CD4-positive, alpha-beta T cell treated with Interleukin-15 for 1 hour (primary cell): ENCODE results near the gene OR4D11.
"Not testable (repeated sequence)": the region's sequence is repeated elsewhere in the genome, so short reads cannot be mapped to it uniquely, and the experiment has no call there.

Source experiments
- DNase-seq: peaks from one replicate; pipeline ENCODE4 v3.0.0-alpha.2; 2020

The OR4D11 gene

GRCh38 chr11:59503276-59503675 lies at the start of gene OR4D11:
TSS of gene OR4D11 (plus strand) at chr11:59503576. CDS start at chr11:59503576, 0 bp downstream.
- DNase-seq, result no peak

- DNase-seq, result no peak
Observed at GRCh38 chr11:59456661-59457060, 46.7 kb upstream of the OR4D11 start, which contains the start of gene OR4D6. TSS of gene OR4D6 (plus strand) at chr11:59456961. CDS start at chr11:59456961, 0 bp downstream.

- DNase-seq, result no peak
Observed at GRCh38 chr11:59459916-59460315, 43.5 kb upstream of the OR4D11 start.

GRCh38 chr11:59463190-59463641 lies 40.2 kb upstream of the OR4D11 start:
- no peak for DNase-seq

GRCh38 chr11:59473015-59473414 lies 30.4 kb upstream of the OR4D11 start, which contains the start of gene OR4D10:
TSS of gene OR4D10 (plus strand) at chr11:59473315. CDS start at chr11:59477430, 4,115 bp downstream.
- no peak for DNase-seq

- no peak for DNase-seq
Observed at GRCh38 chr11:59475176-59475575, 28.2 kb upstream of the OR4D11 start.

- no peak for DNase-seq
Observed at GRCh38 chr11:59479906-59480305, 23.5 kb upstream of the OR4D11 start.

- no peak for DNase-seq
Observed at GRCh38 chr11:59480359-59480758, 23.0 kb upstream of the OR4D11 start.

GRCh38 chr11:59501931-59502330 lies 1.4 kb upstream of the OR4D11 start:
- DNase-seq, result no peak

- no peak for DNase-seq
Observed at GRCh38 chr11:59510941-59511589, 7.7 kb downstream of the OR4D11 start, which contains the start of gene OR4D9. TSS of gene OR4D9 (plus strand) at chr11:59511539. CDS start at chr11:59514913, 3,374 bp downstream.

GRCh38 chr11:59511675-59512074 lies 8.3 kb downstream of the OR4D11 start:
- no peak for DNase-seq

- not testable (repeated sequence) for DNase-seq
Observed at GRCh38 chr11:59520139-59520538, 16.8 kb downstream of the OR4D11 start.

GRCh38 chr11:59520741-59521140 lies 17.4 kb downstream of the OR4D11 start:
- DNase-seq, result no peak

- DNase-seq, result no peak
Observed at GRCh38 chr11:59523541-59523940, 20.2 kb downstream of the OR4D11 start.

- no peak for DNase-seq
Observed at GRCh38 chr11:59528711-59529110, 25.3 kb downstream of the OR4D11 start.

GRCh38 chr11:59532620-59533019 lies 29.2 kb downstream of the OR4D11 start:
- DNase-seq, result no peak

GRCh38 chr11:59534676-59535075 lies 31.3 kb downstream of the OR4D11 start:
- DNase-seq, result no peak

- no peak for DNase-seq
Observed at GRCh38 chr11:59542142-59542810, 38.9 kb downstream of the OR4D11 start.

- not testable (repeated sequence) for DNase-seq
Observed at GRCh38 chr11:59543713-59544112, 40.3 kb downstream of the OR4D11 start.

- no peak for DNase-seq
Observed at GRCh38 chr11:59544869-59545178, 41.4 kb downstream of the OR4D11 start.

GRCh38 chr11:59545179-59546020 lies 42.0 kb downstream of the OR4D11 start:
- no peak for DNase-seq

- DNase-seq, result not testable (repeated sequence)
Observed at GRCh38 chr11:59547605-59548308, 44.4 kb downstream of the OR4D11 start.

GRCh38 chr11:59548309-59548656 lies 44.9 kb downstream of the OR4D11 start:
- no peak for DNase-seq
